GM12892 (cell line): ENCODE data around the gene HEATR1.

Source experiments
- POLR2A ChIP-seq: IDR thresholded peaks from 2 replicates; pipeline ENCODE4 v1.6.1; 2011; ENCODE audit warnings: low read depth, low read length, control low read depth
- POLR2AphosphoS5 ChIP-seq: IDR thresholded peaks from 2 replicates; pipeline ENCODE4 v1.6.1; 2011; ENCODE audit warnings: low read depth, low read length, control low read depth

DNA sequence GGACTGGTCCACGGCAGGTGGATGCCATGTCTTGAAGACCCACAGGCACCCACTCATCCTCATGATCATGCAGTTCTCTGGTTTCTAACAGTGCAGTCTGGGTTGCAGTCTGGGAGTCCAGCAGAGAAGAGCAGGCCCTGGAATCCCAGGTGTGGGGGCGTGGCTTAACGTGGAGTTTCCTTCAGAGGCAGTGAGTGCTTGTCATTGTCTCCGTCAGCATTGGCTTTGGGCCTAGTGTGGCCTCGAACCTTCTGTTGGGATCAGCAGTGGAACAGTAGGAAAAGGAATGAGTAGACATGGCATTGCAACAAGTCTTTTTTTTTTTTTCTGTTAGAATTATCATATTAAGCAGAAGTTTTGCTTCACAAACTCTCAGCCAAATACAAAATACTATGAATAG lies 67.8 kb downstream of the HEATR1 start:
- TF ChIP-seq POLR2AphosphoS5 = no peak
- no peak for TF ChIP-seq POLR2A
